Measurements from ENCODE around the gene PARN. TPM values are rescaled to one million over a fixed set of nuclear protein-coding genes. Genes with fewer than 3 reads are reported as not detected.
"Not testable (repeated sequence)": the region's sequence is repeated elsewhere in the genome, so short reads cannot be mapped to it uniquely, and the experiment has no call there.

The PARN gene, protein sequence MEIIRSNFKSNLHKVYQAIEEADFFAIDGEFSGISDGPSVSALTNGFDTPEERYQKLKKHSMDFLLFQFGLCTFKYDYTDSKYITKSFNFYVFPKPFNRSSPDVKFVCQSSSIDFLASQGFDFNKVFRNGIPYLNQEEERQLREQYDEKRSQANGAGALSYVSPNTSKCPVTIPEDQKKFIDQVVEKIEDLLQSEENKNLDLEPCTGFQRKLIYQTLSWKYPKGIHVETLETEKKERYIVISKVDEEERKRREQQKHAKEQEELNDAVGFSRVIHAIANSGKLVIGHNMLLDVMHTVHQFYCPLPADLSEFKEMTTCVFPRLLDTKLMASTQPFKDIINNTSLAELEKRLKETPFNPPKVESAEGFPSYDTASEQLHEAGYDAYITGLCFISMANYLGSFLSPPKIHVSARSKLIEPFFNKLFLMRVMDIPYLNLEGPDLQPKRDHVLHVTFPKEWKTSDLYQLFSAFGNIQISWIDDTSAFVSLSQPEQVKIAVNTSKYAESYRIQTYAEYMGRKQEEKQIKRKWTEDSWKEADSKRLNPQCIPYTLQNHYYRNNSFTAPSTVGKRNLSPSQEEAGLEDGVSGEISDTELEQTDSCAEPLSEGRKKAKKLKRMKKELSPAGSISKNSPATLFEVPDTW
- 16.1 TPM for total RNA-seq
- long read RNA-seq, transcript PARN-203 (24 exons, 3,078 nt), result major isoform, 24 of 35 reads
- long read RNA-seq, partial matches to known transcripts, result 2 of 35 reads
- long read RNA-seq, other reads (novel, unspliced or antisense), result 9 of 35 reads

GRCh38 chr16:14629919-14630619 is at the start of gene PARN:
TSS of gene PARN (minus strand) at chr16:14630260. CDS start at chr16:14630125, 135 bp downstream.
- peak; percentile 98 for DNase-seq
- intact Hi-C loops (cut with DNase I), result no loop called here
- peak; percentile 89 for ATAC-seq (ENCODE audit: poor library complexity)

DNA sequence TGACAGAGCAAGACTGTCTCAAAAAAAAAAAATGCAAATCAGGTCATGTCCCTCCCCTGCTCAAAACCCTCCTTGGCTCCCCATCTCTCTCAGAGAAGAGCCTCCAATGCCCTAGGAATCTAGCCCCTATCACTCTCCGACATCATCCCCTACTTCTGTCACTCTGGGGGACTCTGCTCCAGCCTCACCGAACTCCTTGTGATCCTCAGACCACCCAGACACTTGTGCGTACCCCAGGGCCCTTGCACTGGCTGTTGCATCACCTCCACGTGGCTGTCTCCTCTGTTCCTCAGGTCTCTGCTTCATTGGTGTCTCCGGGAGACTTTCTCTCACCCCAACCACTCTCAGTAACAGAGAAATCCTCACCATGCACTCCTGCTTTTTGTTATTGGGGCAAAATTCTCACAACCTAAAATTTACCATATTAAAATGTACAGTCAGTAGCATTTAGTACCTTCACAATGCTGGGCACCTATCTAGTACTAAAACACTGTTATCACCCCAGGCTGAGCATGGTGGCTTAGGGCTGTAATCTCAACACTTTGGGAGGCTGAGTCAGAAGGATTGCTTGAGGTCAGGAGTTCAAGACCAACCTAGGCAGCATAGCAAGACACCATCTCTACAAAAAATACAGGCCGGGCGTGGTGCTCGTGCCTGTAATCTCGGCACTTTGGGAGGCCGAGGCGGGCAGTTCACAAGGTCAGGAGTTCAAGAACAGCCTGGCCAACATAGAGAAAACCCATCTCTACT is 48.9 kb upstream of the PARN start:
- no peak for ATAC-seq (ENCODE audit: poor library complexity)
- no peak for DNase-seq
- intact Hi-C loops (cut with DNase I), result no loop called here

GRCh38 chr16:14677627-14678026 is 47.6 kb upstream of the PARN start:
- intact Hi-C loops (cut with DNase I), result no loop called here
- ATAC-seq (ENCODE audit: poor library complexity) (no peak), DNase-seq (no peak)

DNA sequence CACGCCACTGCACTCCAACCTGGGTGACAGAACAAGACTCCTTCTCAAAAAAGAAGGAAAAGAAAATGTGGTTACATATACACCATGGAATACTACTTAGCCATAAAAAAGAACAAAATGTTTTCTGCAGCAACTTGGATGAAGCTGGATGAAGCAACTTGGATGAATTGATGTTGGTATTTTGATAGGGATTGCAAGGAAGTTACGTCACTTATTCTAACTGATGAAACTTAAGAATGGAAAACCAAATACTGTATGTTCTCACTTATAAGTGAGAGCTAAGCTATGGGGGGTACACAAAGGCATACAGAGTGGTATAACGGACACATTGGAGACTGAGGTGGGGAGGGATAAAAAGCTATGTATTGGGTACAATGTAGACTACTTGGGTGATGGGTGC is 46.6 kb upstream of the PARN start:
- no peak for DNase-seq
- intact Hi-C loops (cut with DNase I), result no loop called here
- no peak for ATAC-seq (ENCODE audit: poor library complexity)

DNA sequence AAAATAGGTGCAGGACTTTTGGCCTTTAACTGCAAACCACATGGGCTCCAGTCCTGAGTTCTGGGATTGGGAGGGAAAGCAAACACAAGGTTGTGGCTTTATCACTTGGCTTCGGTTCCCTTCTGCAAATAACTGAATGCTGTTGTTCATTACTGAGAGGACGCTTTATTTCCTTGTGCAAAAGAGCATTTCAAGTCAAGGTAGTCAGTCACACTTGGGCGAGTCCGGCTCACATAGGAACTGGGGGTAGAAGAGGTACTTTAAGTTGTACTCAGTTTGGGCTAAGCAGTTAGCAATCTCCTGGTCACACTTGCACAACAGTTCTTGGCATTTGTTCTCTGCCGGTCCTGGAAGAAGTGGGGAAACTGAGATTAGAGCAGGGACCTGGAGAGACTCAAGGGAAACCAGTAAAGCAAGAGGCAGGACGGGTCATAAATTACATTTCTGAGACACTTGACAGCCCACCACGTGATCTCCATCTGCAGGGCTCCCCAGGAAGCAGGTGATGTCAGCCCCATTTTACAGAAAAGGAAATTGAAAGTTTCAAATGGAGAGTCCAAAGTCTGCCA is 42.4 kb upstream of the PARN start:
- ATAC-seq (ENCODE audit: poor library complexity) (no peak), DNase-seq (no peak)
- intact Hi-C loops (cut with DNase I), result no loop called here

DNA sequence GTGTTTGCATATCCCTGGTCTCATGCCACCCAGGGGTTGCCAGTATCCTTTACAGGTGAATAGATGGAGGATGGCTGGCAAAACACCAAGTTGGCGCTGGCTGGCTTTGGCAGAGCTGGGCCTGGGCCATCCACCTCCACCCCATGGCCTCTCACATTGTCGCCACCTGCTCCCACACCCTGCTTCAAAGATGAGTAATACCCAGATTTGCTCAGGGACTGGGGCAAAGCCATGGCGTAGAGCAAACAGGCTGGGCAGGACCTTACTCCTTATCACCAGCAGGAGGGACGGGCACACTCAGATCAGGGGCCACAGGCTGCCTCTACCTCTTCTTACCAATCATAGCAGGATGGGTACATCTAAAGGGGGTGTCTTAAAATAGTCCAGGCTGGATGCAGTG is 39.7 kb upstream of the PARN start:
- intact Hi-C loops (cut with DNase I), result no loop called here
- DNase-seq (no peak), ATAC-seq (ENCODE audit: poor library complexity) (peak; percentile 58)

DNA sequence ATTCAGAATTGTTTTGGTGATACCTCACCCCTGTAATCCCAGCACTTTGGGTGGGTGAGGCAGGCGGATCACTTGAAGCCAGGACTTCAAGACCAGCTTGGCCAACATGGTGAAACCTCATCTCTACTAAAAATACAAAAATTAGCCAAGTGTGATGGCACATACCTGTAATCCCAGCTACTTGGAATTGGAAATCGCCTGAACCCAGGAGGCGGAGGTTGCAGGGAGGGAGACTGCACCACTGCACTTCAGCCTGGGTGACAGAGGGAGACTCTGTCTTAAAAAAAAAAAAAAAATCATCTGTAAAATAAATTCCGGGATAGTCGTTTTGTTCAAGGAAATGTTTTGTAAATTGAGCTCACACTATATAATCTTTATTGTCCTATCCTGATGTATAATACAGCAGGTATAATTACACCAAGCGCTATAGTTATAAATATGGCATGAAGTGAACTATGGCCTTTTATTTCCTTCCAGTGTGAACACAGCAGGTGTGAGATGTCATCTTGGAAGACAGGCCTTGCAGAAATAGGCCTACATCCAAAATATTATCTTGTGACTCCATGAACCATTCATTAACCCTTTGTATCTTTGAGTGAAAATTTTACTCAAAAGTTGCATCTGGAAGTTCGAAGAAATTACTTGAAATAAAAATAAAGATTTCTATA is 38.6 kb upstream of the PARN start:
- intact Hi-C loops (cut with DNase I), result no loop called here
- DNase-seq, result no peak

GRCh38 chr16:14667347-14668266 is 37.5 kb upstream of the PARN start:
- DNase-seq, result no peak
- ATAC-seq (ENCODE audit: poor library complexity), result no peak
- intact Hi-C loops (cut with DNase I), result no loop called here

More for the DNA sequence above, 38.6 kb upstream of the PARN start:
- no peak for ATAC-seq (ENCODE audit: poor library complexity)

DNA sequence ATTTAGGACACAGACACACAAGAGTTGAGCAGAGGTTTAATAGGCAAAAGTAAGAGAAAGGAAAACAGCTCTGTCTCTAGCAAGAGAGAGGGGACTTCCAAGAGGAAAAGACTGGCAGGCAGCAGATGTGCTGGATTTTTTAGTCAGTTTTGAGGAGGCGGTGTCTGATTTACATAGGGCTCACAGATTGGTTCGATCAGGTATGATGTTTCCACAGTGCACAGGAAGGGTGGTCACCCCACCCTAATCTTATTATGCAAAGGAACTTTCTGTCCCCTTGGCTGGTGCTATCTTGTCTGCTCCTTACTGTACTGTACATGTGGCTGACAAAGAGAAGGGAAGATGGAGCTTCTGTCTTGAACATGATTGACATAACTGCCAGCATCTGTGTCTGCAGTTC is 28.0 kb upstream of the PARN start:
- DNase-seq, result no peak
- ATAC-seq (ENCODE audit: poor library complexity), result no peak
- intact Hi-C loops (cut with DNase I), result no loop called here

DNA sequence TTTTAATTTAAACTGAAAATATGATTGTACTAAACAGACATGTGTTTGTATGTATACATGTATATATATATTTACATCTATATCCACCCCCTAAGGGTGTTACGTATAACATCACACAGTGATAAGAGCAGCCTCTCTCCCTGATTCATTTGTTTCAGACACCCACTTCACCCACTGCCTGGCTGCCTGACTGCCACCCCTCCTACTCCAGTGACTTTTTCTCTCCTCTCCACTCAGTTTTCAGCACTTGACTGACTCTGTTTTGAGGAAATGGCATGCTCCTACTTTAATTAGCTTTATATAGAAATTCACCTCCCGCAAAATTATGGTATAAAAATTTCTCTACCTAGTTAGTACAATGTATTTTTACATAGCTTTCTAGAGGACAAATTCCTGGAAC is 22.7 kb upstream of the PARN start:
- intact Hi-C loops (cut with DNase I), result no loop called here
- ATAC-seq (ENCODE audit: poor library complexity) (no peak), DNase-seq (no peak)

DNA sequence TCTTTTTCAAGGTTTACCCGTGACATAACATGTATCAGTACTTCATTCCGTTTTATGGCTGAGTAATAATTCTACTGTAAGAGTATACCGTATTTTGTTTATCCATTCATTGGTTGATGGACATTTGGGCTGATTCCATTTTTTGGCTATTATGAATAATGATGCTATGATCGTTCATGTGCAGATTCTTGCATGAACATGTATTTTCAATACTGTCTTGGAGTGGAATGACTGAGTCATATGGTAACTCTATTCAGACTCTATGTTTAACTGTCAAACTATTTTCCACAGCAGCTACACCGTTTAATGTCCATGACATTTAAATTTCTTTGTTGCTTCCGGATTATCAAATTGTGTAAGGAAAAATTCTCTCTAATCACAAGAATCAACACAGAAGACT is 20.6 kb upstream of the PARN start:
- DNase-seq, result no peak
- no peak for ATAC-seq (ENCODE audit: poor library complexity)
- intact Hi-C loops (cut with DNase I), result no loop called here

DNA sequence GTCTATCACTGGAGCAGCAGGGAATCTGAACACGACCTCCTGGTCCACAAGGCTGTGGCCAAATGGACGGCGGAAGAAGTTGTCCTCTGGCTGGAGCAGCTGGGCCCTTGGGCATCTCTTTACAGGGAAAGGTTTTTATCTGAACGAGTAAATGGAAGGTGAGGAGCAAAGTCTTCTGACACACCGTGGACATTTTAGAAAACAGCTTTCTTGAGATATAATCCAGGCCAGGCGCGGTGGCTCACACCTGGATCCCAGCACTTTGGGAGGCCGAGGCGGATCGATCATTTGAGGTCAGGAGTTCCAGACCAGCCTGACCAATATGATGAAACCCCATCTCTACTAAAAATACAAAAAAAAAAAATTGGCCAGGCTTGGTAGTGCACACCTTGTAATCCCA is 19.8 kb upstream of the PARN start:
- intact Hi-C loops (cut with DNase I), result no loop called here
- no peak for DNase-seq
- ATAC-seq (ENCODE audit: poor library complexity), result no peak

- DNase-seq (no peak), ATAC-seq (ENCODE audit: poor library complexity) (no peak)
- intact Hi-C loops (cut with DNase I), result no loop called here
Observed at GRCh38 chr16:14641926-14642325, 11.9 kb upstream of the PARN start.

DNA sequence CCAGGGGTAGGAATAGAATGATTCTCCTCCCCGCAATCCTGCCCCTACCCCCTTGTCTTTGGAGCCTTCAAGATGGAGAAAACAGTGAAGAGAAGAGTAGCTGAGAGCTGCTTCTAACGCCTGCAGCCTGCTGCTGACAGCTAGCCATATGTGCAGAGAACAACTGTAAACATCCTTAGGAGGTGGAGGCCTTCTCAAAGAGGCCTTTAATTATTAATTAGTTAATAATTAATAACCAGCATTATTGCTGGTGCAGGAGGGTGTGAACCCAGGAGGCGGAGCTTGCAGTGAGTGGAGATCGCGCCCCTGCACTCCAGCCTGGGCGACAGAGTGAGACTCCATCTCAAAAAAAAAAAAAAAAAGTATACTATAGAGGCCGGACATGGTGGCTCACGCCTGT is 11.1 kb upstream of the PARN start:
- intact Hi-C loops (cut with DNase I), result no loop called here
- ATAC-seq (ENCODE audit: poor library complexity) (no peak), DNase-seq (no peak)

- intact Hi-C loops (cut with DNase I), result no loop called here
- DNase-seq, result no peak
- ATAC-seq (ENCODE audit: poor library complexity), result peak; percentile 41
Observed at GRCh38 chr16:14640538-14640937, 10.5 kb upstream of the PARN start.

- DNase-seq; intact Hi-C loops (cut with DNase I); ATAC-seq (ENCODE audit: poor library complexity): not testable (repeated sequence)
Observed at GRCh38 chr16:14636951-14637240, 6.8 kb upstream of the PARN start.
